ENCODE data around the gene WNT11.
A peak's percentile ranks its signal among the peaks of the same experiment; 100 is the strongest.

Gene WNT11

DNA sequence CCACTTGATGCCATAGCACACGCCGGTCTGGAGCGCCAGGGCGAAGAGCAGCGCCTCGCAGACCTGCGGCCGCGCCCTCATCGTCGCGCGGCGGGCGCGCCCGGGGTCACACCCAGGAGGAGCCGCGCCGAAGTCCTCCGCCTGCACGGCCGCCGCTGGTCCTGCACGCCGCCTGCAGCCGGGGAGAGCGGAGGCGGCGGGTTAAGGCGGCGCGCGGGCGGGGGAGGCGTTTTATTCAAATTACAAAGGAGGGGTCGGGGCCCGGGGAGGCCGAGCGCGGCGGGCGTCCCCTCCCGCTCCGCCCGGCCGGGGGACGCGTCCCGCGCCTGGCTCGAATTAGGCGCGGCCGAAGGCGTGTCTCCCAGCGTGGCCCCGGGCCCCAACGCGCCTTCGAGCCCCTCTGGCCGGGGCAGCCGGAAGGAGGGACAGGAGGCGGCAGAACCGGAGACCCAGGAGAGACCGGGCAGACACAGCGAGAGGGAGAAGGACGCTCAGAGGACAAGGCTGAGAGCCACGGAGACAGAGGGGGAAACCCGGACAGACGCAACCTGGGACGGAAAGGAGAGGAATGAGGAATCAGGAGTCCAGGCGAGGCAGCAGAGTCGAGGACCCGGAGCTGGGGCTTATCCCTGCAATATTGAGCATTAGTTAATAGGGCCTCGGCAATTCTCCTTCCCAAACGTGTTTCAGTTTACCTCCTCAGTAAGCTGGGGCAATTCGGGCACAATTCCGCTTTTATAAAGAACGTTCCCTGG lies at the start of gene WNT11:
Gene WNT11 (minus strand): TSS at position 176 of the 755 bp plus-strand sequence. CDS start 95 bp downstream, at position 81.
- DNase-seq (ENCODE audit: low spot score): peak; percentile 50

DNA sequence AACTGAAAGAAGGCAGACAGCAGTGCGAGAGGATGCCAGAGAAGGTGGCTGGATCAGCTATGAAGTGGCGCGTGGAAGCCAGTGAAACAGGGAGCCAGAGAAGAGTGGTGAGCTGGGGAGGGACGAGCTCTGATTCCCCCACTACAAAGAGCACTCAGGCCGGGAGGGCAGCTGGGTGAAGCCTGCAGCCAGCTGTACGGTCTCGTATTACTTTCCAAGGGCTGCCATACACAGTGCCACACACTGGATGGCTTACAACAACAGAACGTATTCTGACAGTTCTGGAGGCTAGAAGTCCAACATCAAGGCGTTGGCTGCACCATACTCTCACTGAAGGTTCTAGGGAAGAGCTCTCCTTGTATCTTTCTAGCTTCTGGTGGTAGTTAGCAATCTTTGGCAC lies 47.1 kb upstream of the WNT11 start:
- no peak for DNase-seq (ENCODE audit: low spot score)

DNA sequence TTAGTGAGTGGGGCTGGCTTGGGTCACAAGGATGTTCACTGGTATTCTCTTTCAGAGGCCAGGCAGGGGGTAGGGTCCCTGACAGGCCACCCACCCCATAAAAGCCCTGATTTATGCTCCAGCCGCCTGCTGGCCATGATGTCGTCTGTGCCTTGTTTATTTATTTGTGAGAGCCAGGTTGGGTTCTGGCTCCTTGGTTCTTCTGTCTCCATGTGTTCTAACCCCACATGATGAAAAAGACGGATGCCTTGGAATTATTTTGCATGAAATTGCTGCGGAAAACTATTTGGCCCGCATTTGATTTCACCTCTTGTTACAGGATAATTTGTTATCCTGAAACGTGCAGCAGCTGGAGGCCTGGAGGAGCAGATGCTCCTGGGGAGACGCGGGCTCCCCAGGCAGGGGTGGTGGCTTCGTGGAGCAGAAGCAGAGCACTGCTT lies 46.3 kb upstream of the WNT11 start:
- no peak for DNase-seq (ENCODE audit: low spot score)

DNA sequence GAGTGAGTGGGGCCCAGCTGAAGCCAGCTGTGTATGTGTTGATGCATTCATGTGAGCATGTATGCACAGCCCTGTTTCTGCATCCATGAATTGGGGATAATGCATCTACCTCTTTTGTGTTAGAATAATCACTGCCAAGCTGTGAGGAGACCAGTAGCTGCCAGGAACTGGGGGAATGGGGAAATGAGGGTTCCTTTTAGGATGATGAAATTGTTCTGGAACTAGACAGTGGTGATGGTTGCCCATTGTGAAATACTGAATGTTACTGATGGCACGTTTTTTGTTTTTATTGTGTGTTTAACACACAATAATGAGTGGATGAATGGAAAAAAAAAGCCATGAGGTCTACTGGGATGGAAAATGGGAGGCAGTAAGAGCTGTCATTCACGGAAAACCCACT lies 45.3 kb upstream of the WNT11 start:
- DNase-seq (ENCODE audit: low spot score): no peak

DNA sequence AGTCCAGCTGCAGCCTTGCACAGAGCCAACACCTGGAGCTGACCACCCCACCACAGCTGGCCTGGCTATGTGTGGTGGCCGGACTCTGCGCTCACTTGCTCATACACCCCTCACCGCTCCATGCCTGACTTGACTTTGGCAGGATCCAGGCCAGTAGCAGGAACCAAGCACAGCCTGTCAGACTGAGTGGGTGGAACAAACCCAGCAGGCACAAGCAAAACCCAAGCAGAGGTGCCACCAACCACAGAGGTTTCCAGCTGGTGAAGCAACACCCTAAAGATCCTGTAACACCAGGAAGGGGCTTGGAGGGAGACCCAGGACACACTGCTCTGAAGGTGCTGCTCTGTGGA lies 44.9 kb upstream of the WNT11 start:
- DNase-seq (ENCODE audit: low spot score): no peak

DNA sequence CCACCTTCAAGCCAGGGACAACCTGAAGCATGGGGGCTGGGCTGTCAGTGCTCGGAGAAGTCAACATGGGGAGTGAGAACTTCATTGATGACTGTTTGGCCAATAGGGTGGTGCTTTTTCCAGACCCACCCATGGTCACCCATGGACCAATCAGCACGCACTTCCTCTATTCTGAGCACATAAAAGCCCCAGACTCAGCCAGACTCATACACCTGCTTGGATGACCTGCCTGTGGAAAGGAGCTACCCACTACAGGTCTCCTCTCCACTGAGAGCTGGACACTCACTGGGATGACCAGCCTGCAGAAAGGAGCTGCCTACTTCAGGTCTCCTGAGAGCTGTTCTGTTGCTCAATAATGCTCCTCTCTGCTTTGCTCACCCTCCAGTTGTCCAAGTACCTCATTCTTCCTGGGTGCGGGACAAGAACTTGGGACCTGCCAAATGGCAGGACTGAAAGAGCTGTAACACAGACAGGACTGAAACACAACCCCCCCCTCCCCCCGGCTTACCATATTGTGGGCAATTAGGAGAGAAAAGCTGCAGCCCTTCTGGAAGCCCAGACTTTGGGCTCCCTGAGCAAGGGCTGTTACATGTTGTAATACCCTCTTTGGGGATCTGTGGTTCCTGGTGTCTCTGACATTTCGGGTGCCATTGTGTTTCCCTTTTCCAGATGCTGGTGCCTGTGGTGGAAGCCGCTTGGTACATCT lies 44.4 kb upstream of the WNT11 start:
- DNase-seq (ENCODE audit: low spot score): no peak

DNA sequence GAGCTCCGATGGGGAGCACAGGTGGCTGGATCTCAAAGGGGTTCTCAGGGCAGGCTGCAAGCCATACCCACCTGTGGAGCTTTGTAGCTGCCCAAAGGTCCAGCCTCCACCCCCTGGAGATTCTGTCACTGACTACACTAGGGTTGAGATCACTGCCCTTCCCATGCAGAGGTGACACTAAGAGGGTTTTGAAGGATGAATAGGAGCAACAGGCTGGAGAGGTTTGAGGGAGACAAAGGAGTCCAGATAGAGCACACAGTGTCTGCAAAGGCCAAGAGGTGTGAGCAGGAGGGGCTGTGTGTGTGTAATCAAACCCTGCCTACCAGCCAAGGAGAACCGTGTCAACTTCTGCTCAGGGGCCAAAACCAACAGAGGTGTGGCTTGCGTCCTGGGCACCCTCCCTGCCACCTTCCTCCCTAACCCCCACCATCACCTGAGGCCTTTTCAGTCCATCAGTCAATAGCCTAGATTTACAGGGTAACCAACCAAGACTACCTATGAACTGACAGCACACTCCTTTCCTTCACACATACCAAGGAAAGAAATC lies 43.0 kb upstream of the WNT11 start:
- no peak for DNase-seq (ENCODE audit: low spot score)

DNA sequence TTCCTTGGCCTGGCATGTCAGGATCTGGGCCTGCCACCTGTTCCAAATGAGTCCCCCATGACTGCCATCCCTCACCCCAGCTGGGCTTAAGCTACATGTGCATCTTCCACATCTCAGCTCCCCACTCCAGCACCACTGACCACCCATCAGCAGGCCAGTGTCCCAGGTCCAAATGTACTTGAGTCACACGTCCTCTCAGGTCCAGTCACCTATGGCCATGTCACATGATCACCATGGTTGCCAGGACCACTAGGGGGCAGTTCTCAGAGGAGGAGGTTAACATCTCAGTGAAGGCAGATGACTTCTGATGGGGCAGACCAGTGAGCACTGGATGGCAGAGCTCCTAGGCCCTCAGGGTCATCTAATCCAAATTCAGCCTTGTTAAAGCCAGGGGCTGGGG lies 41.9 kb upstream of the WNT11 start:
- no peak for DNase-seq (ENCODE audit: low spot score)

DNA sequence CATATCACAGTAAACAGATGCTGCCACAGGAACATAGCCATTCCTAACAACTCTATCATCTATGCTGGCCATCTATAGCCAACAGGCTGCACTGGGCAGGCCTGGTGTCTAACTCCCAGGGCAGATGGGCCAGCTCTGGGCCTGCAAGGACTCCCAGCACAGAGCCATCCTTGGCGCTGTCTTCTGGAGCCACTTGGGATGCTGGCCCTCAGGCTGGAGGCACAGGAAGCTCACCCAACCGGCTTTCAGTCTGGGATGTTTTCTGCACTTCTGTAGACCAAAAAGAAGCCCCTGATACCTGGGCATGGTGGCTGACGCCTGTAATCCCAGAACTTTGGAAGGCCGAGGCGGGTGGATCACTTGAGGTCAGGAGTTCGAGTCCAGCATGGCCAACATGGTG lies 40.8 kb upstream of the WNT11 start:
- no peak for DNase-seq (ENCODE audit: low spot score)

DNA sequence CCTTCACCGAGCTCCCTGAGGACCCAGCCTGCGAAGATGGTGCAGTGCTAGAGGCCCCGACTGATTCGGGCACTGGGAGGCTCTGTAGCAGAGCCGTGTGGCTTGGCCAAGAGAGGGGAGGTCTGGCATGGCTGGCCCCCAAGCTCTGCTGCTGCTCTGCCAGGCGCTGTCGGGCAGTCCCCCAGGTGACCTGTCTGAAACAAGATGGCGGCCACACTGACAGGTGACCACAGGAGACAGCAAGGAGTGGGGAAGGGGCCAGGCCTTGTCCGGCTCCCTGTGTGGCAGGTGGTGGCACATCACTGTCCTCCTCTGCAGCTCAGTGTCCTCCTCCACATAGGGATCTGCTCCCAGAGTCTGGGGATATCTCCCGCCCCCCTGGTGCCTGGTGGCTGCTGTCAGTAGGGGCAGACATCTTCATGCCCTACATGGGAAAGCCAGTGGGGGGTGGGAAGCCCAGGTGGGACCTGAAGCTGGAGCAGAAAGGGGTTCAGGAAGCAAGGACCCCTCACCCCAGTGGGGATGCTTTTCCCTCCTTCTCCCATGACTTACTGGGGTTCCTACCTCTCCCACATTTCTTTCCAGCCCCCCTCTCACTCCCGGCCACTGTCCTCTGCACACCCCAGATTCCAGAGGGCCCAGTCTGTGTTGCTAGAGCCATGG lies 40.1 kb upstream of the WNT11 start:
- DNase-seq (ENCODE audit: low spot score): no peak

DNA sequence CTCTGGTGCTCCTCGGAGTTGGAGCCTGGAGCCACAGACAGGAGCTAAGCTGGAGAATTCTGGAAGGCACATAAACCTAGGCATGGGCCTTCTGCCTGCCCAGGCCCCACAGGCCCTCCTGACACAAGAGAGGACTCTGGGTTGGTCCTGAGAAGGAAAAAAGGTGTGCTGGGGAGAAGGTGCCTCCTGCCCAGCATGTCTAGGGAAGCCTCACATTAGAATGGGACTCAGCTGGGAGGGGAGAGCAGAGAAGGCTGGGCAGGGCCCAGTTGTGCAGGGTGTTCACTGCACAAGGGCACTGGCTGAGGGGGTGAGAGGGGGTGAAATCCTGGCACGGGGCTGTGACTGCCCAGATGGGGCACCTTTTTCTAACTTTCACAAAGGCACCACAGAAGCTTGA lies 39.4 kb upstream of the WNT11 start:
- DNase-seq (ENCODE audit: low spot score): no peak

DNA sequence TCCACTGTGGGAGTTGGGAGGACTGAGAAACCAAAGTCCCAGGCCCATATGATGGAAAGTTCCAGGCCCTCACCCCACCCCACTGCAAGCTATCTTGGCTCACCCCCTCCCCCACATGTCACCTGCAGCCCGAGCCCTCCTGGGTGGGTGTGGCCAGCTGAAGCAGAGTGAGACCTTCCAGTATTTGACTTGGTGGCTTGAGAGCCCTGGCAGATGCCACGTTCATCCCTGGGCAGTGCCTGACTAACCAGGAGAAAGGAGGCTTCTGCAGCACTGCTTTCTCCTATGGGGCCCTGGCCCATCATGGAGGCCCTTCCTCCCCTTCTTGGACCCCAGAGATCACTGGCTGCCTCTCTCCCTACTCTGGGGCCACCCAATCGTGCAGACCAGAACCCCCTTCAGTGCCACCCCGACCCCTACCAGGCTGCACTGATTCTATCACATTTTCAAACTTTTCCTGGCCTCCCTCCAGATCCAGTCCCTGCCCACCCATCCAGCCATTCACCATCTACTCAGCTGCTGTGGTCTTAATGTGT lies 38.1 kb upstream of the WNT11 start:
- DNase-seq (ENCODE audit: low spot score): no peak

DNA sequence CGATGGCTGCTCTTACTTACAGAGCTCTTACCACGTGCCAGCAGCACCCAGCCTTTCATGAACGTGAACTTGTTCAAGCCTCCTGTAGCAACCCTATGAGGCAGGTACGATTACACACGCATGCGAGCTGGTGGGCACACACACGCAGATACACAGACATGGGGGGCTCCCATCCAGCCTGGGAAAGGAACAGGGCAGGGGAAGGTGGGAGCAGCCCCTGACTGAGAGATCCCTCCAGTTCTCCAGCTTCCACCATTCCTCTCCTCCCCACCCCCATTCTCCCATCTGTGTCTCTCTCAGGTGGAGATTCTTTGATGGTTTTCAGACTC lies 37.6 kb upstream of the WNT11 start:
- no peak for DNase-seq (ENCODE audit: low spot score)

DNA sequence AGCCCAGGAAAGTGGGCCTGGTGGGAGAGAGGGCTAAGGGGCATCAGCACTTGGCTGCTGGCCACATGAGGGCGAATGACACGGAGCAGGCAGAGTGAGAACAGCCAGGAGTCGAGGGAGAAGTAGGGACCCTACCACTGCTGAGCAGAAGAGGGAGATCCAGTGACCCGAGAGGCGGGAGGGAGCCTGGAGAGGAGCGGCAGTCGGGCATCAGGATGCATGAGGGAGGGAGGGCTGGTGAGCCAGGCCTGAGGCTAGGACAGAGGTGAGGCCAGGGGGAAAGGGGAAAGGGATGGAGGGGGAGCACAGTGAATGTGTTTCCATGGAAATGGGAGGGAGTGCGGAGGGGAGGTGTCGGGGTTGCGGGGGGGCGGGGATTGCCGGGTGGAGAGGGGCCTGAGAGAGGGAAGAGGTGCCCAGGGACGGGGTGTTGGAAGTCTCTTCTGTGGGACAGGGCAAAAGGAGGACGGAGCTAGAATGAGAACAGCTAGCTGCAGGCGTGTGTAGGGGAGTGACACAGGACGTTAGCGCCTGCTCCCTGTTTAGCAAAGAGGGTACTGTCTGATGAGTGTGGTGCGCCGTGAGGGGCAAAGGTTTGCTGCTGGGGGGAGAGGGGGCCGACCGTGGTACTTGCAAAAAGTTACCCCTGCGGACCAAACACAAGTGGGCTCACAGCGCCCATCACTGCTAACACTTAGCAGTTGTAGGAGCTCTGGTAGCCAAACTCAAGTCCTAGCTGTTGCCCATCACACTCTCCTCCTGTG lies 37.1 kb upstream of the WNT11 start:
- no peak for DNase-seq (ENCODE audit: low spot score)

DNA sequence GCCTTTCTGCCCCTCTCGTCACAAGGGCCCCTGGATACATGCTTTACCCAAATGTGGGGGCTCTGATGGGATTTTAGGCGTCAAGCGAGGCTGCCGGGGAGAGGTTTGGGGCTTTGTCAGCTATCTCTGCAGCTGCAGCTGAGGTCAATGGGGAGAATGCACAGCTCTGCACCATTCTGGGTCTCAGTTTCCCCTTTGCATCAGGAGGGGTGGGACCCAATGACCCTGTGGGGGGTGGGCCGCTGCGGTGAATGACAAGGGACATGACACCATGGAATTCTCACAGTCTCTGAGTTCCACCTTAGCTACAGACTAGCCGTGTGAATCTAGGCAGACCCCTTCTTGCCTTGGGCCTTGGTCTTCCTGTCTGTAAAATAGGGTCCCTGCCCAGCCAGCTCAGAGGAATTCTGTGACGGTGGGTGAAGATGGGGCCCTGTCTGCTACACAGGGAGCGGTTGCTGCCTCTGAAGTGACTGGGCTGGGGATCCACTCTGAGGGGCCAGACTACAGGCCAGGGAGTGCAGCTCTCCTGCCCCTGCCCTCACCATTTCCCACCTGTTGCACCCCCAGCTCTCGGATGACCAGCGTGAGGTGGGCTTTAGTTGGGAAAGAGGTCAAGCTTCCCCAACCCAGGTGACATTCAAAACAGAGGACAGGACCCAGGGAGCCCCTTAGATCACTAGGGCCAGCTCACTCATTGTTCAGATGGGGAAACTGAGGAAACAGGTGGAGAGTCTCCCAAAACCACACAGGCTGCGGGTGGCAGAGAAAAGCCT lies 35.9 kb upstream of the WNT11 start:
- no peak for DNase-seq (ENCODE audit: low spot score)

DNA sequence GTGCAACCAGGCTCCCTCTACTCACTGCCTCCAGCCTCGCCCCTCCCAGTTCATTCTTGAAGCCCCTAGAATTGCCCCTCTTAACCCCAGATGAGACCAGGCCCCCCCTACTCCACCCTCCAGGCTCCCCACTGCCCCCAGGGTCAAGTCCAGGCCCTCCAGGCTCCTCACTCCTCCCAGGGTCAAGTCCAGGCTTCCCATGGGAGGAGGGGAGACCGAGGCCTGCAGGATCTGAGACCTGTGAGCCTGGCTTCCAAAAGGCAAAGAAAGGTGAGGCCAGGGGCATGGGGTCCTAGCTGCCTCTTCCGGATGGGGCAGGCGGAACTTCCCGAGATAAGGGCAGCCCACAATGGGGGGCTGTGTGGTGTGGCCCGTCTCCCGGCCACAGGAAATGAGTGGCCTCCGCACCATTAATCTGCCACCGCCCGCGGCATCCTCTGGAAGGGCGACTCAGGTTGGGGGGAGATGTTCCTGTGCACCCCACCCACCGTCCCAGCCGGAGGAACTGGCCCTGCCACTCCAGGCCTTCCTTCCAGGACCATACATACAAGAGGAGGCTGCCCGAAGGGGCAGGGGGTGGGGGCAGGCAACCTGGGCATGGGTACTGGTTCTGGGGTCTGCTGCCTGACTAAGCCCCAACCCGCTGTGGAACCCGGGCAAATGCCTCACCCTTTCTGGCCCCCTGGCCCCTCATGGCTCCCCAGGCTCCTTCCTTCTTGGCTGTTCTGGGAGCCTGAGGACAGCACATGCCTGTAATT lies 35.1 kb upstream of the WNT11 start:
- DNase-seq (ENCODE audit: low spot score): no peak

DNA sequence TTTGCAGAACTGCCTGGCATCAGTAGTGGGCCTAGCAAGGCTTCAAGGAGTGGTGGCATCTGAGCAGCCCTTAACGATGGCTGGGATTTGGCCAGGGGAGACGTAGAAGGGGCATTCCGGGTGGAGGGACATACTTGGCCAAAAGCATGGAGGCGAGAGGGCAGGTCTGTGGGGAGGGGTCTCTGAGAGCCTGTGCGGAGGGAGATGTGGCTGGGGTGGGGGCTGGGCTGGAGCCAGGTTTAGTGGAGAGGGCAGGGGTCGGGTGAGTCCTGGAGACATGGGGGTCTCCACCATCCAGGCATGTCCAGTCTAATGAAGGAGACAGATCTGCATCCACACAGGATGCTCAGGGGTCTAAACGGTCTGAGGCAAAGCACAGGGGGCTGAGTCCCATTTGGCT lies 34.4 kb upstream of the WNT11 start:
- no peak for DNase-seq (ENCODE audit: low spot score)

DNA sequence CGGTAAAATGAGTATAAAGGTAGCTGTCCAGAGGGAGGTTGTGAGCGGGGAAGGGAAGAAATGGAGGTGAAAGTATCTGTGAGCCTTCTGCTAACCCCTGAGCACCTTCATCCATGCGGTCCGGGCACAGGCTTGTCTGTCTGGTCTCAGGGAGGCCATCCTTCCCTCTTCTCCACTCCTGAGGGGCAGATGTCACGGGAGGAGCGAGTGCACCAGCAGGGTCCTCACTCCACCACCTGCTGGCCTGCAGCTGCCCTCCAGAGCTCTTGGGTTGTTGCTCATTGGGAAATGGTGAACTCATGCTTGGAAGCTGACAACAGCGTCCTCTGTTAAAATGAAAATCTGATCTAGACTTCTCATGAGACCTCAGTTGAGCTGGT lies 33.8 kb upstream of the WNT11 start:
- DNase-seq (ENCODE audit: low spot score): no peak

DNA sequence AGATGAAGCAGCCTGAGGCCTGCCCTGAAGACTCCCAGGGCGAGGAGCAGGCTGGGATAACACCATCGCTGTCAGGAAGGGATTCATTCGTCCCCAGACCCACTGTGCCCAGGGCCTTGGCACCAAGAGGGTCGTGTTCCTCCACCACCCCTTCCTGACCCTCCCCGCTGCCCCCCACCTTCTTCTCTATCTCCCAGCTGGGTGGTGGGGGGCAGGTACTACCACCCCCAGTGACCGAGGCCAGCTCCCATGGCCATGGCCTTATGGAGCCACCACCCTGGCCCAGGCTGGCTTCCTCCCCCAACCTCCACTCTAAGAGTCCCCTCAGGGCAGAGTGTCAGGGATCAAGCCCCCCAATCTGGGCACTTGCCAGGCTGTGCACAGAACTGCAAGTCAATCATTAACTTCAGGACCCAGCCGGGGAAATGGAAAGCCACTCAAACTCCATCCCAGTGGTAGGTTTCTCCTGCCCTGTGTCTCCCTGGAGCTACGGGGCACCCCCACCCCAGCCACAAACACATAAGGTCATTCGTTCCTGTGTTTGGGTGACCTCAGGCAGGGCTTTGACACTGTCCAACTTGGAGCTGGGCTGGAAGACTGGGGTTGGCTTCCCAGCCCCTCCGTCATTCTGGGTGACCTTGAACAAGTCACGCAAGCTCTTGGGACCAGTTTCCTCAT lies 33.3 kb upstream of the WNT11 start:
- no peak for DNase-seq (ENCODE audit: low spot score)

DNA sequence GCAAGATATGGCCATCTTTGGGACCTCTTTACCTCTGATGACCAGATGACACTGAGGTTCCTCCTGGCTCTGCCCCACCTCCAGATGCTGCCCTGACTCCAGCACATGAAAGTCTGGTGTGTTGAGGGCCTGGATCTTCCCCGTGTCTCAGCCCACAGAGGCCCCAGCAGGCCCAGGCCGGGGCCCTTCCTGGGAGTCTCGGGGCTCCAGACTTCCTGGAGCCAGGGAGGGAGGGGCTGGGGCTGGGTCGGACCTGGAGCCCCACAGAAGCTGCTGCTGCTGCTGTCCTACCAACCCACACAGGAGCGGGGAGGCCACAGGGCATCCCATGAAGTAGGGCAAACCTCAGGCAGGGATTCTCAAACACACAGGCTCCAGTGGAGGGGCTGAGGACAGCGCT lies 32.2 kb upstream of the WNT11 start:
- DNase-seq (ENCODE audit: low spot score): no peak

Data from HuH-7.5 (cell line).